PC-3 (cell line): ENCODE data around the gene MMP11. TPM values are rescaled to one million over a fixed set of nuclear protein-coding genes. Genes with fewer than 3 reads are reported as not detected.

ENCODE experiments used
- ATAC-seq: fragments of 200-7000 bp; cut with Tn5 transposase; 2 replicates; pipeline ENCODE4 v1.9.1; 2020; ENCODE audit warnings: mild to moderate bottlenecking, moderate library complexity
- BruUV-seq: library from RNA; stranded (reverse); fragments of 400-500 nt; replicated peaks from 2 replicates; lab custom pipeline; 2021; lab: Mats Ljungman, UMichigan
- CTCF ChIA-PET: fragments of 300-600 bp; sonication (Branson Sonifier 250); formaldehyde crosslinking; loops from one replicate; lab custom pipeline; 2022; ENCODE audit warnings: antibody characterized with exemption; lab: Charles Lee
- POLR2A ChIA-PET: fragments of 300-600 bp; sonication (Branson Sonifier 250); formaldehyde crosslinking; loops from one replicate; lab custom pipeline; 2022; ENCODE audit warnings: antibody characterized with exemption; ENCODE audit not compliant: unreplicated experiment; lab: Charles Lee
- DNase-seq: peaks from one replicate; pipeline ENCODE4 v3.0.0-alpha.2; 2015
- H2AFZ ChIP-seq: fragments of 300-600 bp; sonication (generic); 2 replicates; pipeline ENCODE4 v1.6.0; 2016; ENCODE audit warnings: antibody characterized with exemption, low read length
- H3F3A ChIP-seq: fragments of 300-600 bp; sonication (generic); one replicate; pipeline ENCODE4 v1.6.0; 2017; ENCODE audit warnings: antibody characterized with exemption, low read length, control low read depth, mild to moderate bottlenecking; ENCODE audit not compliant: unreplicated experiment
- H3K27ac ChIP-seq: fragments of 300-600 bp; sonication (generic); 2 replicates; pipeline ENCODE4 v1.5.1; 2016; ENCODE audit warnings: mild to moderate bottlenecking, low read length
- H3K27me3 ChIP-seq: fragments of 300-600 bp; sonication (generic); 2 replicates; pipeline ENCODE4 v1.6.1; 2016; ENCODE audit warnings: low read length, mixed read lengths
- H3K36me3 ChIP-seq: fragments of 300-600 bp; sonication (generic); 2 replicates; pipeline ENCODE4 v1.6.1; 2016; ENCODE audit warnings: low read depth, mixed run types, low read length, mixed read lengths
- H3K4me1 ChIP-seq: fragments of 300-600 bp; sonication (generic); 2 replicates; pipeline ENCODE4 v1.5.1; 2016; ENCODE audit warnings: low read length; ENCODE audit not compliant: insufficient read depth
- H3K4me2 ChIP-seq: fragments of 300-600 bp; sonication (generic); 2 replicates; pipeline ENCODE4 v1.6.0; 2016; ENCODE audit warnings: low read length
- H3K4me3 ChIP-seq: fragments of 300-600 bp; sonication (generic); 2 replicates; pipeline ENCODE4 v1.5.1; 2016; ENCODE audit warnings: mild to moderate bottlenecking, low read length, mixed read lengths
- H3K79me2 ChIP-seq: fragments of 300-600 bp; sonication (generic); 2 replicates; pipeline ENCODE4 v1.6.1; 2017; ENCODE audit warnings: low read length, mixed read lengths
- H3K9ac ChIP-seq: fragments of 300-600 bp; sonication (generic); 2 replicates; pipeline ENCODE4 v1.6.0; 2016; ENCODE audit warnings: mild to moderate bottlenecking, low read length
- H3K9me2 ChIP-seq: fragments of 300-600 bp; sonication (generic); replicated peaks from 2 replicates; pipeline ENCODE4 v1.6.1; 2016; ENCODE audit warnings: mixed run types, low read length, mixed read lengths
- H3K9me3 ChIP-seq: fragments of 300-600 bp; sonication (generic); 2 replicates; pipeline ENCODE4 v1.6.1; 2016; ENCODE audit warnings: low read length, mixed read lengths
- H4K20me1 ChIP-seq: fragments of 300-600 bp; sonication (generic); 2 replicates; pipeline ENCODE4 v1.6.1; 2016; ENCODE audit warnings: low read length, mixed read lengths
- EZH2 ChIP-seq: fragments of 300-600 bp; sonication (generic); IDR thresholded peaks from one replicate; pipeline ENCODE4 v1.6.1; 2017; ENCODE audit warnings: antibody characterized with exemption, mild to moderate bottlenecking, low read length; ENCODE audit not compliant: unreplicated experiment
- EZH2phosphoT487 ChIP-seq: fragments of 300-600 bp; sonication (generic); IDR thresholded peaks from 2 replicates; pipeline ENCODE4 v1.6.1; 2018; ENCODE audit warnings: mild to moderate bottlenecking, antibody characterized with exemption, low read length, borderline replicate concordance
- intact Hi-C: fragments of 100-400 bp; cut with micrococcal nuclease; formaldehyde crosslinking; loops from 2 replicates; pipeline ENCODE4 v1.9.0; 2023
- total RNA-seq: library from RNA; depleted of rRNA; stranded (reverse); fragments of >200 nt; gene quantifications from 2 replicates; pipeline ENCODE4 v1.2.3, GENCODE V29; 2014
- TF ChIP-seq, protein P1 (sequence below): fragments of 300-600 bp; sonication (generic); conservative IDR thresholded peaks from 2 replicates; pipeline ENCODE4 v1.5.1; 2017; ENCODE audit warnings: antibody characterized with exemption, low read depth, mild to moderate bottlenecking, low read length

Gene MMP11
- total RNA-seq, 1 experiment from 2014 or later: 2.4 TPM

DNA sequence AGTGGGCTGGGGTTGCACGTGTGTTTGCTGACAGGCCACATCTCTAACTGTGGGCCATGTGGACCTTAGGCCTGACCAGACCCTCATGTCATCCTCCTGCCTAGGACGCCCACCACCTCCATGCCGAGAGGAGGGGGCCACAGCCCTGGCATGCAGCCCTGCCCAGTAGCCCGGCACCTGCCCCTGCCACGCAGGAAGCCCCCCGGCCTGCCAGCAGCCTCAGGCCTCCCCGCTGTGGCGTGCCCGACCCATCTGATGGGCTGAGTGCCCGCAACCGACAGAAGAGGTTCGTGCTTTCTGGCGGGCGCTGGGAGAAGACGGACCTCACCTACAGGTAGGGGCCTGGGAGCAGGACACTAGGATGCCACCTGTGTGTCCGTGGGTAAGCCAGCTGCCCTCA is 6.4 kb downstream of the MMP11 start:
- Histone ChIP-seq H3K27ac (no peak overlapping the region), H3K9me3 (no peaks in the 10 kb centered on the region), H3F3A (no peaks in the 10 kb centered on the region), H3K9ac (no peak overlapping the region), H3K4me3 (no peak overlapping the region), H2AFZ (no peak overlapping the region), H3K4me2 (no peak overlapping the region), H3K36me3 (no peaks in the 10 kb centered on the region), H4K20me1 (no peaks in the 10 kb centered on the region), H3K9me2 (no peaks in the 10 kb centered on the region), H3K27me3 (no peaks in the 10 kb centered on the region), H3K79me2 (no peaks in the 10 kb centered on the region), H3K4me1 (peaks cover 9% of the 10 kb centered on the region; the same call in 1 of the 2 replicates)
- intact Hi-C loops: no loop called here
- no peak for ATAC-seq
- BruUV-seq: no TSS peak
- TF ChIP-seq EZH2phosphoT487: no peak
- TF ChIP-seq, protein P1, sequence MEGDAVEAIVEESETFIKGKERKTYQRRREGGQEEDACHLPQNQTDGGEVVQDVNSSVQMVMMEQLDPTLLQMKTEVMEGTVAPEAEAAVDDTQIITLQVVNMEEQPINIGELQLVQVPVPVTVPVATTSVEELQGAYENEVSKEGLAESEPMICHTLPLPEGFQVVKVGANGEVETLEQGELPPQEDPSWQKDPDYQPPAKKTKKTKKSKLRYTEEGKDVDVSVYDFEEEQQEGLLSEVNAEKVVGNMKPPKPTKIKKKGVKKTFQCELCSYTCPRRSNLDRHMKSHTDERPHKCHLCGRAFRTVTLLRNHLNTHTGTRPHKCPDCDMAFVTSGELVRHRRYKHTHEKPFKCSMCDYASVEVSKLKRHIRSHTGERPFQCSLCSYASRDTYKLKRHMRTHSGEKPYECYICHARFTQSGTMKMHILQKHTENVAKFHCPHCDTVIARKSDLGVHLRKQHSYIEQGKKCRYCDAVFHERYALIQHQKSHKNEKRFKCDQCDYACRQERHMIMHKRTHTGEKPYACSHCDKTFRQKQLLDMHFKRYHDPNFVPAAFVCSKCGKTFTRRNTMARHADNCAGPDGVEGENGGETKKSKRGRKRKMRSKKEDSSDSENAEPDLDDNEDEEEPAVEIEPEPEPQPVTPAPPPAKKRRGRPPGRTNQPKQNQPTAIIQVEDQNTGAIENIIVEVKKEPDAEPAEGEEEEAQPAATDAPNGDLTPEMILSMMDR: no peak
- no peak for TF ChIP-seq EZH2
- no peak for DNase-seq
- ChIA-PET CTCF (no interaction called here), POLR2A (no interaction called here)

DNA sequence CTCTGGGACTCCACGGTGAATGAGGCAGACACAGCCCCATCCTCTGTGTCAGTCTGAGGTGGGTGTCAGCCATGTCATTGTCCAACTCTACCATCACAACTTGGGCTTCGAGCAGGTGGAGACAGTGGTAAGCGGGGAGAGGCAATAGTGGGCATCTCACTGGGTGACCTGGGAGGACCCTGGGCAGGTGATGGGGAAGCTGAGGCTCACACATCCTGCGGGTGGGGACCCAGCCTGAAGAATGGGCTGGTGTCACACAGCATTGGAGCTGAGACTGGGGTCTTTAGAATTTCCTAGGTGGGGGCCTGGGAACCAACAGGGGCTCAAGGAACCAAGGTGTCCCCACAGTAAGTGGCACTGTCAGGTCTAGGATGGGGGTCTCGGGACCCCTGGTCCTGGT is 7.1 kb downstream of the MMP11 start:
- Histone ChIP-seq H3K27me3 (no peaks in the 10 kb centered on the region), H3K4me3 (no peak overlapping the region), H3K27ac (no peak overlapping the region), H2AFZ (no peak overlapping the region), H4K20me1 (no peaks in the 10 kb centered on the region), H3K9me3 (no peaks in the 10 kb centered on the region), H3K4me1 (peaks cover 9% of the 10 kb centered on the region; the same call in 1 of the 2 replicates), H3K9me2 (no peaks in the 10 kb centered on the region), H3K36me3 (no peaks in the 10 kb centered on the region), H3K9ac (no peak overlapping the region), H3K79me2 (no peaks in the 10 kb centered on the region), H3K4me2 (no peak overlapping the region), H3F3A (no peaks in the 10 kb centered on the region)
- no peak for ATAC-seq
- BruUV-seq: no TSS peak
- no peak for DNase-seq
- CTCF ChIA-PET: no interaction called here
- POLR2A ChIA-PET: no interaction called here
- intact Hi-C loops: no loop called here
- TF ChIP-seq, protein P1: no peak
- no peak for TF ChIP-seq EZH2phosphoT487

DNA sequence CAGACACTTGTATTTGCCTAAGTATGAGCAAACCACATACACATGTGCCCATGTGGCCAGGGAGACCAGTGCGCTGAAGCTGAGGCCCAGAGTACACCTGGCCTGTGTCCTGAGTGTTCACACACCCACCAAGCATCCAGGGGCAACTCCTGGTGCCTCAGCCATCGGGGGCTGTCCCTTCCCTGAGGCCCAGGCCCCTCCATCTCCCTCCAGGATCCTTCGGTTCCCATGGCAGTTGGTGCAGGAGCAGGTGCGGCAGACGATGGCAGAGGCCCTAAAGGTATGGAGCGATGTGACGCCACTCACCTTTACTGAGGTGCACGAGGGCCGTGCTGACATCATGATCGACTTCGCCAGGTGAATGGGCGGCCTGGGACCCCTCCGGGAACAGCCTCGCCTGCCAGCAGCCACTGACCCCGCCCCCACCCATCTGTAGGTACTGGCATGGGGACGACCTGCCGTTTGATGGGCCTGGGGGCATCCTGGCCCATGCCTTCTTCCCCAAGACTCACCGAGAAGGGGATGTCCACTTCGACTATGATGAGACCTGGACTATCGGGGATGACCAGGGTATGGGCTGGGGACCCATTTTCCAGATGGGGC is 7.6 kb downstream of the MMP11 start:
- Histone ChIP-seq H3K9me2 (no peaks in the 10 kb centered on the region), H3F3A (no peaks in the 10 kb centered on the region), H3K9ac (no peak overlapping the region), H4K20me1 (no peaks in the 10 kb centered on the region), H3K36me3 (no peaks in the 10 kb centered on the region), H3K27me3 (no peaks in the 10 kb centered on the region), H3K4me1 (peaks cover 9% of the 10 kb centered on the region; the same call in 1 of the 2 replicates), H3K27ac (no peak overlapping the region), H2AFZ (no peak overlapping the region), H3K79me2 (no peaks in the 10 kb centered on the region), H3K4me2 (no peak overlapping the region), H3K4me3 (no peak overlapping the region), H3K9me3 (no peaks in the 10 kb centered on the region)
- BruUV-seq: no TSS peak
- intact Hi-C loops: no loop called here
- ChIA-PET CTCF (no interaction called here), POLR2A (no interaction called here)
- DNase-seq: no peak
- TF ChIP-seq, protein P1: no peak
- TF ChIP-seq EZH2phosphoT487 (no peak), EZH2 (no peak)
- ATAC-seq: no peak
